HG03025 (cell line): ENCODE results near the gene ZNF318.
"Not testable (repeated sequence)": the region's sequence is repeated elsewhere in the genome, so short reads cannot be mapped to it uniquely, and the experiment has no call there.

Source experiments
- ATAC-seq: cut with Tn5 transposase; IDR thresholded peaks from one replicate; pipeline ENCODE4 v1.9.1; 2021; ENCODE audit warnings: mild to moderate bottlenecking, moderate library complexity; ENCODE audit not compliant: unreplicated experiment, low FRiP score

The ZNF318 gene

GRCh38 chr6:43304361-43304760 is 65.1 kb downstream of the ZNF318 start:
- no peak for ATAC-seq

- no peak for ATAC-seq
These were observed 65.6 kb downstream of the ZNF318 start for GRCh38 chr6:43303751-43304331.

- ATAC-seq: not testable (repeated sequence)
These were observed 66.4 kb downstream of the ZNF318 start for GRCh38 chr6:43303006-43303405.

GRCh38 chr6:43302126-43302525 is 67.3 kb downstream of the ZNF318 start:
- no peak for ATAC-seq

GRCh38 chr6:43301081-43301870 is 68.2 kb downstream of the ZNF318 start:
- ATAC-seq: no peak

- ATAC-seq: no peak
These were observed 69.8 kb downstream of the ZNF318 start for GRCh38 chr6:43299338-43300293.

- ATAC-seq: no peak
These were observed 70.7 kb downstream of the ZNF318 start for GRCh38 chr6:43298565-43299337.

- ATAC-seq: no peak
These were observed 71.5 kb downstream of the ZNF318 start, which contains the start of gene SLC22A7 for GRCh38 chr6:43297644-43298564. SLC22A7 (plus strand) TSS chr6:43298260; CDS start chr6:43298359, 99 bp downstream.

- no peak for ATAC-seq
These were observed 72.5 kb downstream of the ZNF318 start for GRCh38 chr6:43296780-43297497.

- ATAC-seq: no peak
These were observed 74.0 kb downstream of the ZNF318 start for GRCh38 chr6:43295456-43295855.

GRCh38 chr6:43294536-43294935 is 74.9 kb downstream of the ZNF318 start:
- ATAC-seq: no peak

GRCh38 chr6:43293698-43294097 is 75.7 kb downstream of the ZNF318 start:
- no peak for ATAC-seq

GRCh38 chr6:43292763-43293318 is 76.6 kb downstream of the ZNF318 start:
- ATAC-seq: no peak

- no peak for ATAC-seq
These were observed 77.1 kb downstream of the ZNF318 start for GRCh38 chr6:43292341-43292740.

GRCh38 chr6:43291708-43292107 is 77.7 kb downstream of the ZNF318 start:
- no peak for ATAC-seq

- no peak for ATAC-seq
These were observed 78.5 kb downstream of the ZNF318 start for GRCh38 chr6:43290905-43291355.

- ATAC-seq: no peak
These were observed 79.0 kb downstream of the ZNF318 start for GRCh38 chr6:43290339-43290904.
